ENCODE measurements around the gene CPS1.

The CPS1 gene

GRCh38 chr2:210606001-210606400, 49.6 kb downstream of the CPS1 start:
- DNase-seq (ENCODE audit: low spot score) = no peak

GRCh38 chr2:210611466-210611865, 55.1 kb downstream of the CPS1 start:
- DNase-seq (ENCODE audit: low spot score) = no peak

- DNase-seq (ENCODE audit: low spot score) = no peak
Measured at GRCh38 chr2:210616074-210616473, 59.7 kb downstream of the CPS1 start.

- no peak for DNase-seq (ENCODE audit: low spot score)
Measured at GRCh38 chr2:210617318-210617717, 60.9 kb downstream of the CPS1 start.

- DNase-seq (ENCODE audit: low spot score) = peak; percentile 94
Measured at GRCh38 chr2:210617732-210618330, 61.4 kb downstream of the CPS1 start.

GRCh38 chr2:210620456-210620855, 64.1 kb downstream of the CPS1 start:
- DNase-seq (ENCODE audit: low spot score) = no peak

GRCh38 chr2:210623506-210623905, 67.1 kb downstream of the CPS1 start:
- no peak for DNase-seq (ENCODE audit: low spot score)

- DNase-seq (ENCODE audit: low spot score) = no peak
Measured at GRCh38 chr2:210626849-210627248, 70.5 kb downstream of the CPS1 start.

GRCh38 chr2:210630873-210631560, 74.6 kb downstream of the CPS1 start:
- peak; percentile 78 for DNase-seq (ENCODE audit: low spot score)

- DNase-seq (ENCODE audit: low spot score) = no peak
Measured at GRCh38 chr2:210633699-210634098, 77.3 kb downstream of the CPS1 start.

GRCh38 chr2:210635257-210635656, 78.9 kb downstream of the CPS1 start:
- DNase-seq (ENCODE audit: low spot score) = no peak

GRCh38 chr2:210642333-210642732, 85.9 kb downstream of the CPS1 start:
- DNase-seq (ENCODE audit: low spot score) = no peak

- DNase-seq (ENCODE audit: low spot score) = no peak
Measured at GRCh38 chr2:210647151-210647550, 90.8 kb downstream of the CPS1 start.

- no peak for DNase-seq (ENCODE audit: low spot score)
Measured at GRCh38 chr2:210654091-210654490, 97.7 kb downstream of the CPS1 start.

GRCh38 chr2:210655229-210655975, 99.0 kb downstream of the CPS1 start:
- no peak for DNase-seq (ENCODE audit: low spot score)

- no peak for DNase-seq (ENCODE audit: low spot score)
Measured at GRCh38 chr2:210657874-210658273, 101.5 kb downstream of the CPS1 start.

GRCh38 chr2:210660751-210661150, 104.4 kb downstream of the CPS1 start:
- DNase-seq (ENCODE audit: low spot score) = no peak

GRCh38 chr2:210662560-210662959, 106.2 kb downstream of the CPS1 start:
- no peak for DNase-seq (ENCODE audit: low spot score)

- peak; percentile 89 for DNase-seq (ENCODE audit: low spot score)
Measured at GRCh38 chr2:210663631-210664089, 107.3 kb downstream of the CPS1 start.

- no peak for DNase-seq (ENCODE audit: low spot score)
Measured at GRCh38 chr2:210667711-210668110, 111.3 kb downstream of the CPS1 start.

GRCh38 chr2:210671065-210671464, 114.7 kb downstream of the CPS1 start:
- DNase-seq (ENCODE audit: low spot score) = peak; percentile 64

GRCh38 chr2:210673117-210673516, 116.7 kb downstream of the CPS1 start:
- DNase-seq (ENCODE audit: low spot score) = no peak

- no peak for DNase-seq (ENCODE audit: low spot score)
Measured at GRCh38 chr2:210676067-210676466, 119.7 kb downstream of the CPS1 start.

Data from pons (tissue), 1 donor.